Pericardium fibroblast (primary cell): ENCODE data around the gene MLLT11. TPM values are rescaled to one million over a fixed set of nuclear protein-coding genes. Genes with fewer than 3 reads are reported as not detected.

ENCODE experiments used
- total RNA-seq: library from RNA; depleted of rRNA; stranded (reverse); fragments of >200 nt; gene quantifications from 2 replicates; pipeline ENCODE4 v1.2.3, GENCODE V29; 2015

MLLT11 gene, protein sequence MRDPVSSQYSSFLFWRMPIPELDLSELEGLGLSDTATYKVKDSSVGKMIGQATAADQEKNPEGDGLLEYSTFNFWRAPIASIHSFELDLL
- total RNA-seq, result 2.6 TPM in 2 replicates

DNA sequence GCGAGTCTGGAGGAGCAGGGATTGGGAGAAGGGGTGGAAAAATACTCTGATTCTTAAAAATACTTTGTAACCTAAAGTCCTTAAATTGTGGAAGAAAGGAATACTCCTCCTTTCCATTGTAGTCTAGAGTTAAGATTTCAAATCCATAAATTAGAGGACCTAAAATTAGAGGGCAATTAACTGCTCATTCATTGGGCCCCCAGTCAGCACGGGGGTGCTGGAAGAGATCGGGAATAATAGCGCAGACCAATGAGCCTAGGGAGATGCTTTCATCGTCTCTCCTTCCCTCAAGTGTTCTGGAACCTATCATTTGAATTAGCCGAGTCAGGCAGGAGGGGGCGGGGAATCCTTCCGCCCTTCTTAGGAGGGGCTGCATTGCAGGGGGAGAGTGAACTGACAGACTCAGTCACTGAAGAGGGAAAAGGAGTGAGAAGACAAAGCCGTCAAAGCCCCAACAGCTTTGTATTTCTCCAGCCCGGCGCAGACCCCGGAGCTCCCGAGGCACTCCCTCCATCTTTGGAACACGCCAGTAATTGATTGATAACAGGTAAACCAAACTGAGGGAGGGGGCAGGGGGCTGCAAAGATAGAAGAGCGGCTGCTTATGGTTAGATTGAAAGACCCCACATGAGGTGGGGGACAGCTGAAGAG lies at the start of gene MLLT11:
TSS of gene MLLT11 (plus strand) at position 391 of the 650 bp plus-strand sequence. CDS start 6,828 bp downstream, outside the sequence.

DNA sequence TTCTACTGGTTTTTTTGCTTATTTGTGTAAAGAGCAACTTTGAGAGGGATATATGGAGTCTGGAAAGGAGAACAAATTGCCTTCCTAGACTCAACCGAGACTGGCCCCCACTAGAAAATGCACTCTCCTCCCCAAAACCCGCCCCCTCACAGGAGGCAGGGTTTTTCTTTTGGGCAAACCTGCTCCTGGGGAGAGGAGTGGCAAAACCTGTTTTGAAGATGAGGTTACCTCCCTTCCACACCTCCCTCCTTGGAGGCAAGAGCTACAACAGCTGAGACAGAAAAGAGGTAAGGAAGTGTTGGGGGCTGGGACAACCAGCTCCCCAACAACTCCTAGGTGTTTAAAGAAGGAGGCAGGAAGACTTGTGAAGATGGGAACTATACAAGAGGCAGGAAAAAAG lies 23.8 kb upstream of the MLLT11 start, which contains the start of gene BNIPL:
TSS of gene BNIPL (plus strand) at position 231 of the 400 bp plus-strand sequence. CDS start at position 371, 140 bp downstream.

DNA sequence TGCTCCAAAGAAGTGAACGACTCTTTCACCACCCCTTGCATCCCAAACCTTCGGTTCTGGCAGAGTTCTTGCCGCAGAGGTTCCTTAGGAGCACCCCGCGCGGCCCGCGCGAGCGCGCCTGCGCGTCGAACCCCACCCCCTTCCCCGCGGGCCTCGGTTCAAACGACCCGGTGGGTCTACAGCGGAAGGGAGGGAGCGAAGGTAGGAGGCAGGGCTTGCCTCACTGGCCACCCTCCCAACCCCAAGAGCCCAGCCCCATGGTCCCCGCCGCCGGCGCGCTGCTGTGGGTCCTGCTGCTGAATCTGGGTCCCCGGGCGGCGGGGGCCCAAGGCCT lies 12.6 kb upstream of the MLLT11 start, which contains the start of gene C1orf56:
TSS of gene C1orf56 (plus strand) at position 161 of the 334 bp plus-strand sequence. CDS start at position 258, 97 bp downstream.

DNA sequence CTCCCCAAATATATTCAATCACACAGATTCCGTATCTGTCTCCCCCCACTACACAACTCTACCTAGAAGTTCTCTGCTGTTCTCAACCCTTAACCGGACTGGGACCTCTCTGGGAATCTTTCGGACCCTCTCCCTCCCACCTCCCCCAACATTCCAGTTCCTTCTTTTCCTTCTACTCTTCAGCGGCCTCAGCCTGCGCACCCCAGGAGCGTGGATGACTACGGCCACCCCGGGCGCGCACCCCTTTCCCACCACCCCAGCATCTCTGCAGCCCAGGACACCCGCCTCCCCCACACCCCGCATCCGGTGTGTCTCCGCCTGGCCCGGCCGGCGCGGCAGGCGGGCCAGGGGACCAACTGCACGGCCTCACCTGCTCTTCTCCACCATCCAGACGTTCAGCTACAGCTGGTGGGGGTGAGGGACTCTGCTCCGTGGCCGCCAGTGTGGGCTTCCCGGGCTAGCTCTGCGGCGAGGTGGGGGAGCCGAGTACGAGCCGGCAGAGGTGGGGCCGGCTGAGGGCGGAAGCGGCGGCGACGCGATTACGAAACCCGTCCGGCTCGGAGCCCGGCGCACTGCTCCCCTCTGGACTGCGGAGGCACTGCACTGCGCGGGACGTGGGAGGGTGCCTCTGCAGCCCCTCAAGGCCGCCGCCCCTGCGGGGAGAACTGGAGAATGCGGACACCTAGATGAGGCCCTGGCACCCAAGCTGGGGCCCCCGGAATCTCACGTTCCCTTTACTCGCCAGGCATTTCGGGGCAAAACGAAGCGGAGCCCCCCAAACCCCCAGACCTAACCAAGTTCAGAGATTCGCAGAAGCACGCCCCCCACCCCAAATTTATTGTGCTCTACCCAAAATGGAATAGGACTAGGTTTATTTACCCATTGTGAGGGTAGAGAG lies 839 bp upstream of the MLLT11 start, which contains the start of gene CDC42SE1:
TSS of gene CDC42SE1 (minus strand) at position 514 of the 898 bp plus-strand sequence. CDS start 3,892 bp downstream, outside the sequence.

DNA sequence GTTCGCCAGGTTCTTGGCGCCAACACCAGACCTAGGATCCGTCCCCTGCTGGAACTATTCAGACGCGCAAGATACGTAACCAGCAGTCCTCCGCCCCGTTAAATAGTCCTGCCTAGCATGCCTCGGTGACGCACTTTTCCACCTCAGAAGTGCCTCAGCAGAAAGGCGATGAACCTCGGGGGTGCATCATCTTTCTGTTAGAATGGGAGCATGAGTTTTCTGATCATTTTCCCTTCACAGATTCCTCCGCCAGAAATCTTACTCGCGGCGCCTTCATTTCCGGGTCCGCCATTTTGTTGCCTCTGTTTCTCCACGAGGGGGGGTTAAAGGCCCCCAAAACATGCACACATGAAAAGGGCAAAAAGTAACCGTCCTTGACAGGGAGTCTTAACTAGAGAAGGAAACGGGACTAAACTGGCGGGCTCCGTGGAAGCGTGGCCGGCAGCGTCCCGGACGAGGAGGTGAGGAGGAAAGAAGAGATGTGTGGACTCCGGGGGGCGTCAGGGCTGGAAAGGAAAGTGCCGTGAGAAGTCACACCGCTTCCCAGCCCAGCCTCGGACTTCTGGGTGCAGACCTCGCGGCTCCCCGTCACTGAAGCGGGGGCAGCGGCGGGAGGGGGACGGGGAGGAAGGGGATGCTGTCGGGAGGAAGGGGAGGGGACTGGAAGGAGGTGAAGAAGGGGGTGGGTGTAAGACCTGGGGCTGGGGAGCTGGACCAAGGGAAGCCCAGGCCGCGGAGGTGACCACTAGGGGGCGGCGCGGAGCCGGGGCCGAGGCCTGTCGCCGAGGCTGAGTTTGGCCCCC lies 10.5 kb downstream of the MLLT11 start, which contains the start of gene GABPB2:
TSS of gene GABPB2 (plus strand) at position 288 of the 803 bp plus-strand sequence. CDS start 17,429 bp downstream, outside the sequence.

Other genes with a start within 250 kb of the MLLT11 start
- gene ARNT, start 183.8 kb upstream of the MLLT11 start, total RNA-seq, result 27.7 and 30.5 TPM in 2 replicates
- not detected in 2 replicates for gene CTXND2, start 173.3 kb upstream of the MLLT11 start, total RNA-seq
- 16.7 and 21.9 TPM in 2 replicates for gene SETDB1, start 134.0 kb upstream of the MLLT11 start, total RNA-seq
- gene CERS2, start 85.6 kb upstream of the MLLT11 start, total RNA-seq, result 103 and 129 TPM in 2 replicates
- 0.26 and 1.2 TPM in 2 replicates for gene ANXA9, start 78.1 kb upstream of the MLLT11 start, total RNA-seq
- 6.8 and 9.7 TPM in 2 replicates for gene MINDY1, start 53.5 kb upstream of the MLLT11 start, total RNA-seq
- gene PRUNE1, start 51.9 kb upstream of the MLLT11 start, total RNA-seq, result 19.8 and 23.5 TPM in 2 replicates
- 0.17 TPM in 1 of 2 replicates, not detected in the other for gene BNIPL, start 23.8 kb upstream of the MLLT11 start, total RNA-seq
- 2.2 and 7.0 TPM in 2 replicates for gene C1orf56, start 12.6 kb upstream of the MLLT11 start, total RNA-seq
- gene CDC42SE1, start 775 bp upstream of the MLLT11 start, total RNA-seq, result 20.0 and 46.1 TPM in 2 replicates
- gene GABPB2, start 10.4 kb downstream of the MLLT11 start, total RNA-seq, result 4.6 and 9.2 TPM in 2 replicates
- gene SEMA6C, start 86.2 kb downstream of the MLLT11 start, total RNA-seq, result 3.2 and 3.7 TPM in 2 replicates
- not detected in 2 replicates for gene TNFAIP8L2, start 96.3 kb downstream of the MLLT11 start, total RNA-seq
- gene LYSMD1, start 105.5 kb downstream of the MLLT11 start, total RNA-seq, result 11.0 and 15.9 TPM in 2 replicates
- 22.2 and 36.9 TPM in 2 replicates for gene SCNM1, start 105.7 kb downstream of the MLLT11 start, total RNA-seq
- gene TMOD4, start 115.6 kb downstream of the MLLT11 start, total RNA-seq, result not detected in 2 replicates
- 29.2 and 32.4 TPM in 2 replicates for gene VPS72, start 129.8 kb downstream of the MLLT11 start, total RNA-seq
- 45.9 and 52.9 TPM in 2 replicates for gene PIP5K1A, start 138.2 kb downstream of the MLLT11 start, total RNA-seq
- gene PSMD4, start 194.3 kb downstream of the MLLT11 start, total RNA-seq, result 119 and 132 TPM in 2 replicates
- 13.2 and 17.6 TPM in 2 replicates for gene ZNF687, start 221.9 kb downstream of the MLLT11 start, total RNA-seq